Mucosa of stomach (tissue), 1 donor: ENCODE measurements around the gene OR51B4.
"Not testable (repeated sequence)": the region's sequence is repeated elsewhere in the genome, so short reads cannot be mapped to it uniquely, and the experiment has no call there.

Experiments
- H3K27me3 ChIP-seq: one replicate; pipeline ENCODE4 v1.7.0; 2013; ENCODE audit warnings: mild to moderate bottlenecking, low read length; ENCODE audit not compliant: control insufficient read depth, insufficient read depth
- H3K36me3 ChIP-seq: one replicate; pipeline ENCODE4 v1.7.0; 2013; ENCODE audit warnings: low read length; ENCODE audit not compliant: control insufficient read depth, insufficient read depth
- H3K4me1 ChIP-seq: one replicate; pipeline ENCODE4 v1.7.0; 2013; ENCODE audit warnings: mild to moderate bottlenecking, low read length; ENCODE audit not compliant: control insufficient read depth, insufficient read depth
- H3K4me3 ChIP-seq: one replicate; pipeline ENCODE4 v1.7.0; 2013; ENCODE audit warnings: low read length
- H3K9ac ChIP-seq: one replicate; pipeline ENCODE4 v1.7.0; 2013; ENCODE audit warnings: mild to moderate bottlenecking, low read length, moderate library complexity
- H3K9me3 ChIP-seq: one replicate; pipeline ENCODE4 v1.7.0; 2013; ENCODE audit warnings: mild to moderate bottlenecking, low read length, moderate library complexity; ENCODE audit not compliant: control insufficient read depth
- donor health status: Pancreatic carcinoma.

Gene OR51B4

GRCh38 chr11:5257296-5257695, 44.5 kb downstream of the OR51B4 start:
- no peaks in the 10 kb centered on the region for H3K36me3 ChIP-seq
- H3K9ac ChIP-seq, result no peak overlapping the region
- no peak overlapping the region for H3K4me3 ChIP-seq
- no peaks in the 10 kb centered on the region for H3K27me3 ChIP-seq
- H3K4me1 ChIP-seq, result no peaks in the 10 kb centered on the region
- no peaks in the 10 kb centered on the region for H3K9me3 ChIP-seq

- H3K36me3 ChIP-seq, H3K4me3 ChIP-seq, H3K9ac ChIP-seq, H3K4me1 ChIP-seq, H3K27me3 ChIP-seq, H3K9me3 ChIP-seq: not testable (repeated sequence)
These were observed 46.9 kb downstream of the OR51B4 start, which contains the start of gene HBG2 for GRCh38 chr11:5254646-5255413. TSS of gene HBG2 (minus strand) at chr11:5254781. CDS start at chr11:5254728, 53 bp downstream.

GRCh38 chr11:5254023-5254422, 47.7 kb downstream of the OR51B4 start:
- H3K27me3 ChIP-seq, H3K36me3 ChIP-seq, H3K9me3 ChIP-seq, H3K4me1 ChIP-seq, H3K9ac ChIP-seq, H3K4me3 ChIP-seq: not testable (repeated sequence)

GRCh38 chr11:5253440-5253839, 48.3 kb downstream of the OR51B4 start:
- H3K27me3 ChIP-seq, H3K36me3 ChIP-seq, H3K9ac ChIP-seq, H3K9me3 ChIP-seq, H3K4me3 ChIP-seq, H3K4me1 ChIP-seq: not testable (repeated sequence)

- H3K9ac ChIP-seq, result no peak overlapping the region
- no peak overlapping the region for H3K4me3 ChIP-seq
- no peaks in the 10 kb centered on the region for H3K36me3 ChIP-seq
- no peaks in the 10 kb centered on the region for H3K4me1 ChIP-seq
- H3K27me3 ChIP-seq, result no peaks in the 10 kb centered on the region
- H3K9me3 ChIP-seq, result no peaks in the 10 kb centered on the region
These were observed 48.9 kb downstream of the OR51B4 start for GRCh38 chr11:5252919-5253265.

GRCh38 chr11:5252192-5252918, 49.4 kb downstream of the OR51B4 start:
- Histone ChIP-seq H3K9ac (no peak overlapping the region), H3K27me3 (no peaks in the 10 kb centered on the region), H3K4me3 (no peak overlapping the region), H3K36me3 (no peaks in the 10 kb centered on the region), H3K9me3 (no peaks in the 10 kb centered on the region), H3K4me1 (no peaks in the 10 kb centered on the region)

- H3K9ac ChIP-seq, result no peak overlapping the region
- H3K9me3 ChIP-seq, result no peaks in the 10 kb centered on the region
- no peaks in the 10 kb centered on the region for H3K4me1 ChIP-seq
- H3K4me3 ChIP-seq, result no peak overlapping the region
- no peaks in the 10 kb centered on the region for H3K27me3 ChIP-seq
- H3K36me3 ChIP-seq, result no peaks in the 10 kb centered on the region
These were observed 50.0 kb downstream of the OR51B4 start for GRCh38 chr11:5251746-5252145.
